ENCODE measurements around the gene RERE.

DNA sequence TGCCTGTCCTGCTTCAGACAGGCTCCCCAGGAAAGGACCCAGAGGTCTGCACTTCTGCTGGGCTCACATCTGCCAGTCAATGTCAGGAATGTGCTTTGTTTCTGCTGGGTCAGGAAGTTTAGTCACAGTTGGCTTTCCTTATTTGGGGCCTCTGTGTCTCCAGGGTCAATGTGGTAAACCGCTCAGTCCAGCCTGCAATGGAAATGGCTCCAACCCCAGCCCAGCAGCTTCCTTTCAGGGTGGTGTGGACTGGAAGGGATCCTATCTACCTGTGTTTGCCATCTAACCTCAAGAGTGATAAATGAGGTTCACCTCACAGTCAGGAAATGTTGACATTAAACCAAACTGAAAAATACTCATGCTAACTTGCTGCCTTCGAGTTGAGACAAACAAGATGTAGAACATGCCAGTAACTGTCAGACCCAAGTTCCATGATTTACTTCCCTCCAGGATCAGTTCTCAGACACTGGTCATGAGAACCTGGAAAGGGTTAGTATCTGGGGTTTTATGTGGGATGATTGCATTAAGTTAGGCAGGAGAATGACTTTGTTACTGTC, 40.8 kb upstream of the RERE start:
- TF ChIP-seq CTCF (IDR thresholded peaks at IDR 0.05) (no peak), POLR2AphosphoS5 (IDR thresholded peaks at IDR 0.05; ENCODE audit: insufficient read depth in 1 of 2, low read depth in 1 of 2) (no peak)
